Prostate gland (tissue), 2 donors: Measurements from ENCODE around the gene CFAP61. TPM values are rescaled to one million over a fixed set of nuclear protein-coding genes. Genes with fewer than 3 reads are reported as not detected.

ENCODE experiments used
- DNase-seq: peaks from one replicate; pipeline ENCODE4 v3.0.0-alpha.2; 2019; ENCODE audit warnings: low spot score
- H3K27ac ChIP-seq, 2 donors: fragments of 200-600 bp; sonication (generic); 2 replicates each; pipeline ENCODE4 v1.5.1; 2017 to 2019
- H3K27me3 ChIP-seq: fragments of 200-600 bp; sonication (generic); replicated peaks from 2 replicates; pipeline ENCODE4 v1.5.1; 2019; ENCODE audit not compliant: insufficient read depth
- H3K36me3 ChIP-seq, 2 donors: fragments of 200-600 bp; sonication (generic); 1 replicate in 1 of 2; 2 replicates in 1 of 2; pipeline versions ENCODE4 v1.5.1 to v1.8.1; 2017 to 2019
- H3K4me1 ChIP-seq: fragments of 200-600 bp; sonication (generic); replicated peaks from 2 replicates; pipeline ENCODE4 v1.5.1; 2019
- H3K4me3 ChIP-seq, 2 donors: fragments of 200-600 bp; sonication (generic); 2 replicates each; pipeline ENCODE4 v1.5.1; 2017 to 2019
- H3K9me3 ChIP-seq: fragments of 200-600 bp; sonication (generic); 2 replicates; pipeline ENCODE4 v1.5.1; 2017
- CTCF ChIP-seq, 4 experiments: fragments of 200-600 bp in 2 of 4; fragments of 450-650 bp in 2 of 4; sonication (generic) in 2 of 4; IDR thresholded peaks; 1 replicate in 3 of 4; 2 replicates in 1 of 4; pipeline ENCODE4 v1.5.1; 2016 to 2019; ENCODE audit warnings: antibody characterized with exemption in 4 of 4, mild to moderate bottlenecking in 2 of 4, moderate library complexity in 2 of 4
- POLR2A ChIP-seq: fragments of 450-650 bp; IDR thresholded peaks from one replicate; pipeline ENCODE4 v1.6.1; 2016; ENCODE audit warnings: antibody characterized with exemption, mild to moderate bottlenecking
- POLR2AphosphoS5 ChIP-seq: sonication (generic); formaldehyde crosslinking; IDR thresholded peaks from one replicate; pipeline ENCODE4 v1.6.1; 2017; ENCODE audit warnings: antibody characterized with exemption
- WGBS: methylation state at CpG from one replicate; pipeline ENCODE4 v1.1.5; 2018; 5-methylcytosine and 5-hydroxymethylcytosine counted together
- intact Hi-C: fragments of 100-400 bp; cut with DNase I; formaldehyde crosslinking; loops from one replicate; pipeline ENCODE4 v1.14.2; 2022
- total RNA-seq, 2 donors: library from RNA; depleted of rRNA; stranded (reverse); fragments of >200 nt; gene quantifications; one replicate each; pipeline ENCODE4 v1.1.0, GENCODE V29; 2016

CFAP61 gene
- total RNA-seq, 2 donors from 2014 or later: 0.14 to 8.1 TPM

GRCh38 chr20:20251836-20252235 lies 199.5 kb downstream of the CFAP61 start:
- H3K9me3 ChIP-seq: no peaks in the 10 kb centered on the region
- intact Hi-C loops: no loop called here
- no peaks in the 10 kb centered on the region for H3K27me3 ChIP-seq
- H3K27ac ChIP-seq: no peak overlapping the region
- WGBS: 51% methylated on average over 8 of the region's 8 CpGs
- H3K36me3 ChIP-seq: no peaks in the 10 kb centered on the region
- no peak for DNase-seq
- TF ChIP-seq CTCF (IDR thresholded peaks at IDR 0.05): no peak
- no peak for TF ChIP-seq POLR2AphosphoS5
- TF ChIP-seq POLR2A: no peak
- no peak overlapping the region for H3K4me3 ChIP-seq
- no peaks in the 10 kb centered on the region for H3K4me1 ChIP-seq

- no peaks in the 10 kb centered on the region for H3K4me1 ChIP-seq
- no peaks in the 10 kb centered on the region for H3K36me3 ChIP-seq
- H3K27me3 ChIP-seq: no peaks in the 10 kb centered on the region
- 82% methylated on average over 6 of the region's 6 CpGs for WGBS
- intact Hi-C loops: no loop called here
- H3K9me3 ChIP-seq: no peaks in the 10 kb centered on the region
- no peak for DNase-seq
- TF ChIP-seq POLR2AphosphoS5 (no peak), CTCF (IDR thresholded peaks at IDR 0.05) (no peak), POLR2A (no peak)
- no peak overlapping the region for H3K4me3 ChIP-seq
- H3K27ac ChIP-seq: no peak overlapping the region
Measured at GRCh38 chr20:20253039-20253743, 200.9 kb downstream of the CFAP61 start.

- intact Hi-C loops: no loop called here
- Histone ChIP-seq H3K9me3 (no peaks in the 10 kb centered on the region), H3K27me3 (no peaks in the 10 kb centered on the region), H3K4me1 (no peaks in the 10 kb centered on the region), H3K27ac (no peak overlapping the region), H3K4me3 (no peak overlapping the region), H3K36me3 (no peaks in the 10 kb centered on the region)
- WGBS: 38% methylated on average over 6 of the region's 6 CpGs
- no peak for DNase-seq
- TF ChIP-seq POLR2A (no peak), CTCF (IDR thresholded peaks at IDR 0.05) (no peak), POLR2AphosphoS5 (no peak)
Measured at GRCh38 chr20:20253744-20254330, 201.5 kb downstream of the CFAP61 start.

- 85% methylated on average over 3 of the region's 3 CpGs for WGBS
- H3K9me3 ChIP-seq: no peaks in the 10 kb centered on the region
- H3K4me1 ChIP-seq: no peaks in the 10 kb centered on the region
- DNase-seq: no peak
- TF ChIP-seq POLR2AphosphoS5 (no peak), POLR2A (no peak), CTCF (IDR thresholded peaks at IDR 0.05) (no peak)
- no peaks in the 10 kb centered on the region for H3K36me3 ChIP-seq
- H3K4me3 ChIP-seq: no peak overlapping the region
- no peak overlapping the region for H3K27ac ChIP-seq
- no peaks in the 10 kb centered on the region for H3K27me3 ChIP-seq
- intact Hi-C loops: no loop called here
Measured at GRCh38 chr20:20255099-20255498, 202.8 kb downstream of the CFAP61 start.

- Histone ChIP-seq H3K27ac (no peak overlapping the region), H3K36me3 (no peaks in the 10 kb centered on the region), H3K9me3 (no peaks in the 10 kb centered on the region), H3K27me3 (no peaks in the 10 kb centered on the region), H3K4me1 (no peaks in the 10 kb centered on the region), H3K4me3 (no peak overlapping the region)
- intact Hi-C loops: no loop called here
- DNase-seq: no peak
- TF ChIP-seq POLR2A: no peak
- no peak for TF ChIP-seq POLR2AphosphoS5
- TF ChIP-seq CTCF (IDR thresholded peaks at IDR 0.05): no peak
- 91% methylated on average over 2 of the region's 2 CpGs for WGBS
Measured at GRCh38 chr20:20259533-20259932, 207.2 kb downstream of the CFAP61 start.
